GM12892 (cell line): ENCODE results near the gene WDR20.

Experiments used
- POLR2A ChIP-seq: IDR thresholded peaks from 2 replicates; pipeline ENCODE4 v1.6.1; 2011; ENCODE audit warnings: low read depth, low read length, control low read depth
- POLR2AphosphoS5 ChIP-seq: IDR thresholded peaks from 2 replicates; pipeline ENCODE4 v1.6.1; 2011; ENCODE audit warnings: low read depth, low read length, control low read depth
- TAF1 ChIP-seq: IDR thresholded peaks from 2 replicates; pipeline ENCODE4 v1.6.1; 2011; ENCODE audit warnings: low read depth, mild to moderate bottlenecking, control low read depth, low read length, borderline replicate concordance

DNA sequence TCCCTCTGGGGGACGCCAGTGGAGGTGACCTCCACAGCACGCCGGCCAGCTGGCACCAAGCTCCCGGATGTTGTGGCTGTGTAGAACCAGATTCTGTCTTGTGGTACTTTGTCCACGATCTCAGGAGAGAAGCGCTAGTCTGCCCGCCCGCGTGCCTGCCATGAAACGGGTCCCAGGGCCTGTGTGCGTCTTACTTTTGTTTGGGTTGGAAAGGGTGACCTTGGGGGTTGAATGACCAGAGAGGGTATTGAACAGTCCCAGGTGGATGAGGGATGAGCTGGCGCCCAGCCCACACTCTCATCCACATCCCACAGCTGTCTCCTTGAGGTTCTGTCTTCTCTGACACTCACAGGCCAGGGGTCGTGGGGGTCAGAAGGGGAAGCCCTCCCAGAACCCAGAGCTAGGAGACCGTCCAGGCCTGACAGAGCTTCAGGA is 78.3 kb downstream of the WDR20 start:
- TF ChIP-seq POLR2A (no peak), POLR2AphosphoS5 (no peak), TAF1 (no peak)
